HG03460 (cell line): ENCODE results near the gene BORCS6.
A peak's percentile ranks its signal among the peaks of the same experiment; 100 is the strongest.

Experiments used
- ATAC-seq: cut with Tn5 transposase; IDR thresholded peaks from one replicate; pipeline ENCODE4 v1.9.1; 2021; ENCODE audit not compliant: unreplicated experiment

BORCS6 gene

GRCh38 chr17:8212312-8213180, 22.6 kb upstream of the BORCS6 start:
- no peak for ATAC-seq

- no peak for ATAC-seq
Observed at GRCh38 chr17:8210761-8211458, 20.9 kb upstream of the BORCS6 start.

GRCh38 chr17:8209907-8210760, 20.2 kb upstream of the BORCS6 start, which contains the start of gene AURKB:
AURKB (minus strand) TSS chr17:8210575; CDS start chr17:8210224, 351 bp downstream.
- peak; percentile 84 for ATAC-seq

GRCh38 chr17:8206536-8206935, 16.6 kb upstream of the BORCS6 start:
- ATAC-seq, result no peak

- no peak for ATAC-seq
Observed at GRCh38 chr17:8204761-8205555, 15.0 kb upstream of the BORCS6 start.

- ATAC-seq, result no peak
Observed at GRCh38 chr17:8192070-8192815, 2.3 kb upstream of the BORCS6 start.

- no peak for ATAC-seq
Observed at GRCh38 chr17:8190506-8190905, 526 bp upstream of the BORCS6 start.

GRCh38 chr17:8189041-8189710, 804 bp downstream of the BORCS6 start:
- no peak for ATAC-seq

- ATAC-seq, result no peak
Observed at GRCh38 chr17:8188263-8188839, 1.6 kb downstream of the BORCS6 start.

GRCh38 chr17:8187517-8188262, 2.3 kb downstream of the BORCS6 start:
- ATAC-seq, result no peak

- ATAC-seq, result no peak
Observed at GRCh38 chr17:8186787-8187516, 3.0 kb downstream of the BORCS6 start.

- ATAC-seq, result no peak
Observed at GRCh38 chr17:8186446-8186786, 3.6 kb downstream of the BORCS6 start.

GRCh38 chr17:8185582-8186445, 4.2 kb downstream of the BORCS6 start:
- ATAC-seq, result no peak

GRCh38 chr17:8176998-8177731, 12.8 kb downstream of the BORCS6 start:
- ATAC-seq, result no peak

- no peak for ATAC-seq
Observed at GRCh38 chr17:8176197-8176940, 13.6 kb downstream of the BORCS6 start, which contains the start of gene TMEM107. TMEM107 (minus strand) TSS chr17:8176380; CDS start chr17:8176286, 94 bp downstream.
